ENCODE measurements around the gene NECTIN3.
A peak's percentile ranks its signal among the peaks of the same experiment; 100 is the strongest.

Gene NECTIN3

DNA sequence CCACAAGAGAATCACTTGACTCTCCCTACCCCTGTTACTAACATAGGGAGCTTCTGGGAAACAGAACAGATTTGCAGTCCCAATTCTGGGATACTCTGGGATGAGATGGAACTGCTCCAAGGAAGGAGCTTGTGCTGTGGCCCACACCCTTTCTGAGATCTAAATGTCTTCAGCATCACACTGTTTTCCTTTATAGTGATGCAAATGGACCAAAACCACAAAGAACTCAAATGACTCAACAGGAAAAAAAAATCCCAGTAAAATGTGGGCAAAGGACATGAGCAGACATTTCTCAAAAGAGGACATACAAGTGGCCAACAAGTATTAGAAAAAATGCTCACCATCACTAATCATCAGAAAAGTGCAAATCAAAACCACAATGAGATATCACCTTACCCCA lies 155.6 kb downstream of the NECTIN3 start:
- Histone ChIP-seq H3K27me3 (replicated peaks in 2 of 5; ENCODE audit: control insufficient read depth in 4 of 5, insufficient read depth in 5 of 5, low read length in 4 of 5) (no peaks in the 10 kb centered on the region), H3K4me1 (ENCODE audit: control extremely low read depth in 1 of 4, control insufficient read depth in 4 of 4, insufficient read depth in 4 of 4, low read length in 3 of 4) (no peaks in the 10 kb centered on the region), H3K4me3 (ENCODE audit: control insufficient read depth in 1 of 7, extremely low read depth in 1 of 7, insufficient read depth in 4 of 7, low read depth in 2 of 7, low read length in 6 of 7) (no peak overlapping the region), H3K36me3 (ENCODE audit: control insufficient read depth in 4 of 4, insufficient read depth in 4 of 4, low read length in 3 of 4) (no peaks in the 10 kb centered on the region), H3K27ac (ENCODE audit: insufficient read depth in 1 of 2, low read depth in 1 of 2, low read length in 2 of 2, poor library complexity in 1 of 2, severe bottlenecking in 2 of 2) (no peak overlapping the region), H3K9me3 (ENCODE audit: control extremely low read depth in 1 of 5, control insufficient read depth in 4 of 5, insufficient read depth in 2 of 5, low read depth in 1 of 5, low read length in 4 of 5) (peaks cover 0 to 3% (median 0%) of the 10 kb centered on the region in 5 experiments)
- no peak for DNase-seq
- ChIA-PET POLR2A (no interaction called here), CTCF (interaction anchor here (1.6 kb wide), 1 partner anchor 9 kb away, joined by 3 read pairs; no protein-coding TSS in a partner anchor)

DNA sequence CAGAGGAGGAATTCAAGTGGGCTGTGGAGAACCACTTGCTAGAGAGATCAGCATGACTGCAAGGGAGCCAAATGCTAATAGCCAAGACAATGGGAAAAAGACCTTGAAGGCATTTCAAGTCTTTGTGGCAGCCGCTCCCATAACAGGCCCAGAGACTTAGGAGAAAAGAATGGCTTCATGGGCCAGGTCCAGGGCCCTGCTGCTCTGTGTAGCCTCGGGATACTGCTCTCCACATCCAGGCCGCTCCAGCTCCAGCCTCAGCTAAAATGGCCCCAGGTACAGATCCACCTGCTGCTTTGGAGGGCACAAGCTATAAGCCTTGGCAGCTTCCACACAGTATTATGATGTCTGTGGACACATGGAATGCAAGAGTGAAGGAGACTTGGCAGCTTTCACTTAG lies 157.7 kb downstream of the NECTIN3 start:
- ChIA-PET POLR2A (interaction anchor here (0.7 kb wide), 1 partner anchor 738 kb away, joined by 3 read pairs; no protein-coding TSS in a partner anchor), CTCF (no interaction called here)
- Histone ChIP-seq H3K27ac (ENCODE audit: insufficient read depth in 1 of 2, low read depth in 1 of 2, low read length in 2 of 2, poor library complexity in 1 of 2, severe bottlenecking in 2 of 2) (no peak overlapping the region), H3K36me3 (ENCODE audit: control insufficient read depth in 4 of 4, insufficient read depth in 4 of 4, low read length in 3 of 4) (no peaks in the 10 kb centered on the region), H3K27me3 (replicated peaks in 2 of 5; ENCODE audit: control insufficient read depth in 4 of 5, insufficient read depth in 5 of 5, low read length in 4 of 5) (no peaks in the 10 kb centered on the region), H3K4me1 (ENCODE audit: control extremely low read depth in 1 of 4, control insufficient read depth in 4 of 4, insufficient read depth in 4 of 4, low read length in 3 of 4) (no peaks in the 10 kb centered on the region), H3K9me3 (ENCODE audit: control extremely low read depth in 1 of 5, control insufficient read depth in 4 of 5, insufficient read depth in 2 of 5, low read depth in 1 of 5, low read length in 4 of 5) (peaks cover 0 to 3% (median 0%) of the 10 kb centered on the region in 5 experiments), H3K4me3 (ENCODE audit: control insufficient read depth in 1 of 7, extremely low read depth in 1 of 7, insufficient read depth in 4 of 7, low read depth in 2 of 7, low read length in 6 of 7) (no peak overlapping the region)
- WGBS (ENCODE audit: insufficient coverage): 100% methylated on average over 2 of the region's 3 CpGs
- no peak for DNase-seq

DNA sequence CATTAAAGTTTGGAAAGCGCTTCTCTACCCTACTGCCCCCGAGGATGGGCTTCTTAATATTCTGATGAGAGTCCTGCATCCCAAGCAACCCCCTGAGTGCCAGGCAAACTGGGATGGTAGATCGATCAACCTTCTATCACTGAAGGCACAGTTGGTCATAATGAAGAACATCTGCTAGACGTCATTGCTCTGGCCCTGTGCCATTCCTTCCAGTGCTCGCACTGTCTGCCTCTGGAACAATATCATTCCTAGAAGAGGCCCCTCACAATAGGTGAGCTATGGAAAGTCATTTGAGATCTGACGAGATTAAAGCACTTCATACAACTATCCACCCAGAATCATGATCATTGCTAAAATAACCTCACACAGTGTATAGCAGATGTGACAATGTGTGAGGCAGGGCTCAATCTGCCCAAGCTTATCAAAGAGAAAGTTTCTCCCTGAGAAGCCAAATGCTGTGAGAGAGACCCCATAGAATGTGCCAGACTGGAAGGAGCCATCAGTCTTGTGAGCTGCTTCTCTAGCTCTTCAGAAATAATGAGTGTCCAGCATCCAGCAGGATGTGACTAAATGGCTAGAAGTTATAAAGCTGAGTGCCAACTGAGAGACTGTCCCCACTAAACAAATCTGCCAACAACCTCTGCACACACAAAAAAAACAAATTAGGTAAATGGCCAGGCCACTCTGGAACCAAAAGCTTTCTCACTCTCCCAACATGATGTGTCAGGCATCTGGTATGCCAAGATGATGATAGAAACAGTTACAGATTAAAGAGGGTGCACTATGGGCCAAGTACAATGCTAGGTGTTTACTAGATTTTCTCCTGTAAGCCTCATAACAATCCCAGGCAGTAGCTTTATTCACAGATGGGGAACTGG lies 165.5 kb downstream of the NECTIN3 start:
- DNase-seq: no peak
- WGBS (ENCODE audit: insufficient coverage): 97% methylated on average over 3 of the region's 6 CpGs
- Histone ChIP-seq H3K27ac (ENCODE audit: insufficient read depth in 1 of 2, low read depth in 1 of 2, low read length in 2 of 2, poor library complexity in 1 of 2, severe bottlenecking in 2 of 2) (no peak overlapping the region), H3K9me3 (ENCODE audit: control extremely low read depth in 1 of 5, control insufficient read depth in 4 of 5, insufficient read depth in 2 of 5, low read depth in 1 of 5, low read length in 4 of 5) (peaks cover 0 to 3% (median 3%) of the 10 kb centered on the region in 5 experiments), H3K4me3 (ENCODE audit: control insufficient read depth in 1 of 7, extremely low read depth in 1 of 7, insufficient read depth in 4 of 7, low read depth in 2 of 7, low read length in 6 of 7) (no peak overlapping the region), H3K27me3 (replicated peaks in 2 of 5; ENCODE audit: control insufficient read depth in 4 of 5, insufficient read depth in 5 of 5, low read length in 4 of 5) (no peaks in the 10 kb centered on the region), H3K36me3 (ENCODE audit: control insufficient read depth in 4 of 4, insufficient read depth in 4 of 4, low read length in 3 of 4) (no peaks in the 10 kb centered on the region), H3K4me1 (ENCODE audit: control extremely low read depth in 1 of 4, control insufficient read depth in 4 of 4, insufficient read depth in 4 of 4, low read length in 3 of 4) (peaks cover 0 to 5% (median 1%) of the 10 kb centered on the region in 4 experiments)
- CTCF ChIA-PET: interaction anchor here (1.2 kb wide), 1 partner anchor 11 kb away, joined by 3 read pairs; no protein-coding TSS in a partner anchor
- POLR2A ChIA-PET: interaction anchor here (0.6 kb wide), 1 partner anchor 75 kb away, joined by 3 read pairs; no protein-coding TSS in a partner anchor

DNA sequence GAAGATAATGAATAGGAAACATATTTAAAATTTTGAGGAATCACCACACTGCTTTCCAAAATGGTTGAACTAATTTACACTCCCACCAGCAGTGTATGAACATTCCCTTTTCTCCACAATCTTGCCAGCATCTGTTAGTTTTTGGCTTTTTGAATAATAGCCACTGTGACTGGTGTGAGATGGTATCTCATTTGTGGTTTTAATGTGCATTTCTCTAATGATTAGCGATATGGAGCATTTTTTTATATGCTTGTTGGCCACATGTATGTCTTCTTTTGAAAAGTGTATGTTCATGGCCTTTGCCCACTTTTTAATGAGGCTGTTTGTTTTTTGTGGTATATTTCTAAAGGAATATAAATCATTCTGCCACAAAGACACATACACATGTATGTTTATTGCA lies 166.3 kb downstream of the NECTIN3 start:
- no peaks in the 10 kb centered on the region for H3K27me3 ChIP-seq (replicated peaks in 2 of 5; ENCODE audit: control insufficient read depth in 4 of 5, insufficient read depth in 5 of 5, low read length in 4 of 5)
- no peak overlapping the region for H3K4me3 ChIP-seq (ENCODE audit: control insufficient read depth in 1 of 7, extremely low read depth in 1 of 7, insufficient read depth in 4 of 7, low read depth in 2 of 7, low read length in 6 of 7)
- ChIA-PET CTCF (no interaction called here), POLR2A (no interaction called here)
- peaks cover 0 to 5% (median 1%) of the 10 kb centered on the region in 4 experiments for H3K4me1 ChIP-seq (ENCODE audit: control extremely low read depth in 1 of 4, control insufficient read depth in 4 of 4, insufficient read depth in 4 of 4, low read length in 3 of 4)
- no peaks in the 10 kb centered on the region for H3K36me3 ChIP-seq (ENCODE audit: control insufficient read depth in 4 of 4, insufficient read depth in 4 of 4, low read length in 3 of 4)
- no peak overlapping the region for H3K27ac ChIP-seq (ENCODE audit: insufficient read depth in 1 of 2, low read depth in 1 of 2, low read length in 2 of 2, poor library complexity in 1 of 2, severe bottlenecking in 2 of 2)
- peaks cover 0 to 12% (median 9%) of the 10 kb centered on the region in 5 experiments for H3K9me3 ChIP-seq (ENCODE audit: control extremely low read depth in 1 of 5, control insufficient read depth in 4 of 5, insufficient read depth in 2 of 5, low read depth in 1 of 5, low read length in 4 of 5)
- DNase-seq: peak in 2 of 3 donors; percentile 13 to 46
- no CpG with 5 or more reads among the region's 1 CpG for WGBS (ENCODE audit: insufficient coverage)

DNA sequence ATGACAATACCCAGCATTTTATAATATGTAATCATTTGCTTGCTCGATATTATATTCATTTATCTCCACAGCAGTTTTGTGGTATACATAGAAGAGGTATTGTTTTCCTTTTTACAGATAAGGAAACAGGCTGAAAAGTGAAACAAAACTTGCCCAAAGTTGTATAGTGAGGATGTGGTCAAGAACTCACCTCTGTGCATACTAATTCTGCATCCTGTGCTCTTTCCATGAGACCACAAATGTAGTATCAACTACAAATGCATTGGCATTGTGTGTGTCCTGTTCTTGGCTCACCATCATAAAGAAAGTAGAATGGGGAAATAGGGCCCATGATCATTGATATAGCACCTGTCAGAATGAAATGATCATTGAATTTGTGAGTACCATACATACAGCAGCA lies 167.3 kb downstream of the NECTIN3 start:
- no peak overlapping the region for H3K27ac ChIP-seq (ENCODE audit: insufficient read depth in 1 of 2, low read depth in 1 of 2, low read length in 2 of 2, poor library complexity in 1 of 2, severe bottlenecking in 2 of 2)
- no peaks in the 10 kb centered on the region for H3K36me3 ChIP-seq (ENCODE audit: control insufficient read depth in 4 of 4, insufficient read depth in 4 of 4, low read length in 3 of 4)
- CTCF ChIA-PET: no interaction called here
- DNase-seq: peak in 2 of 3 donors; percentile 67 to 77
- peaks cover 0 to 17% (median 12%) of the 10 kb centered on the region in 5 experiments for H3K9me3 ChIP-seq (ENCODE audit: control extremely low read depth in 1 of 5, control insufficient read depth in 4 of 5, insufficient read depth in 2 of 5, low read depth in 1 of 5, low read length in 4 of 5)
- POLR2A ChIA-PET: no interaction called here
- H3K4me1 ChIP-seq (ENCODE audit: control extremely low read depth in 1 of 4, control insufficient read depth in 4 of 4, insufficient read depth in 4 of 4, low read length in 3 of 4): peaks cover 0 to 5% (median 1%) of the 10 kb centered on the region in 4 experiments
- no peak overlapping the region for H3K4me3 ChIP-seq (ENCODE audit: control insufficient read depth in 1 of 7, extremely low read depth in 1 of 7, insufficient read depth in 4 of 7, low read depth in 2 of 7, low read length in 6 of 7)
- no peaks in the 10 kb centered on the region for H3K27me3 ChIP-seq (replicated peaks in 2 of 5; ENCODE audit: control insufficient read depth in 4 of 5, insufficient read depth in 5 of 5, low read length in 4 of 5)
- WGBS (ENCODE audit: insufficient coverage): no CpG with 5 or more reads among the region's 1 CpG

DNA sequence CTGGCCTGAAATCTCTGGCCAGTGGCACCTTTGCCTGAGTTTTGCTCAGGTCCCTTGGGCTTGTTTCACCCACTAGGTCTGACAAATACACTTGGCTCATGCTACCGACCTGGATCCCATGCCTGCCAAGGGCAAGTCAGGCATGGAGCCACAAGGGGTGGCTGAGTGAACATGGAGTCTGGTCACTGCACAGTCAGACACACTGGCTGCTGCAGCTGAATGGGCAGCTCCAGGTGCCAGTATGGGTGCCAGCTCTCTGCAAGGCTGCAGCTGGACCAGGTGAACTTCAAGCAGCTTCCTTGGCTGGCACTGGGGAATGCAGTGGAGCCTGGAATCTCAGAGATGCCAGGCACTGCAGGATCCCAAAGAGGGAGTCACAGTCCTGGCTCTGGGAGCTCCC lies 170.3 kb downstream of the NECTIN3 start:
- ChIA-PET CTCF (no interaction called here), POLR2A (no interaction called here)
- Histone ChIP-seq H3K27me3 (replicated peaks in 2 of 5; ENCODE audit: control insufficient read depth in 4 of 5, insufficient read depth in 5 of 5, low read length in 4 of 5) (no peaks in the 10 kb centered on the region), H3K4me3 (ENCODE audit: control insufficient read depth in 1 of 7, extremely low read depth in 1 of 7, insufficient read depth in 4 of 7, low read depth in 2 of 7, low read length in 6 of 7) (no peak overlapping the region), H3K36me3 (ENCODE audit: control insufficient read depth in 4 of 4, insufficient read depth in 4 of 4, low read length in 3 of 4) (no peaks in the 10 kb centered on the region), H3K27ac (ENCODE audit: insufficient read depth in 1 of 2, low read depth in 1 of 2, low read length in 2 of 2, poor library complexity in 1 of 2, severe bottlenecking in 2 of 2) (no peak overlapping the region), H3K9me3 (ENCODE audit: control extremely low read depth in 1 of 5, control insufficient read depth in 4 of 5, insufficient read depth in 2 of 5, low read depth in 1 of 5, low read length in 4 of 5) (peaks cover 0 to 17% (median 12%) of the 10 kb centered on the region in 5 experiments), H3K4me1 (ENCODE audit: control extremely low read depth in 1 of 4, control insufficient read depth in 4 of 4, insufficient read depth in 4 of 4, low read length in 3 of 4) (peaks cover 0 to 8% (median 1%) of the 10 kb centered on the region in 4 experiments)
- DNase-seq: no peak
- 100% methylated on average over 1 of the region's 1 CpG for WGBS (ENCODE audit: insufficient coverage)

All from common myeloid progenitor, CD34-positive (primary cell).